Measurements from ENCODE around the gene PIGT. TPM values are rescaled to one million over a fixed set of nuclear protein-coding genes. Genes with fewer than 3 reads are reported as not detected.

Gene PIGT
- total and polyA plus RNA-seq, 2 of the 13 experiments (the other 11 are each of a cell fraction or from before 2014, with no cell fraction given): 65.9 to 74.1 TPM

GRCh38 chr20:45392733-45393132 is 23.2 kb upstream of the PIGT start:
- no peak for DNase-seq (ENCODE audit: low spot score)
- H4K20me1 ChIP-seq (ENCODE audit: insufficient read depth, low read length): no peaks in the 10 kb centered on the region
- 32% methylated on average over 3 of the region's 3 CpGs for WGBS (ENCODE audit: low lambda C conversion rate)

More at GRCh38 chr20:45392733-45393132, 23.2 kb upstream of the PIGT start:
- in situ Hi-C loops (cut with HindIII; ENCODE audit: extremely low pct_ligation_motif_present, low pct_unique_long_range_greater_than_20kb) (no loop called here), intact Hi-C loops (cut with micrococcal nuclease; ENCODE audit: unreplicated experiment) (loop anchor here (5.0 kb wide), 1 partner anchor 45 kb away; no protein-coding TSS in a partner anchor)
- no peaks in the 10 kb centered on the region for H3K36me3 ChIP-seq (replicated peaks in 1 of 2; ENCODE audit: control insufficient read depth in 1 of 2, insufficient read depth in 2 of 2, low read length in 2 of 2)
- no peaks in the 10 kb centered on the region for H3K9me3 ChIP-seq (ENCODE audit: low read length)
- H3K27me3 ChIP-seq (ENCODE audit: control insufficient read depth in 1 of 2, insufficient read depth in 2 of 2, low read length in 2 of 2): no peaks in the 10 kb centered on the region
- POLR2A ChIA-PET: no interaction called here
- H3K79me2 ChIP-seq (ENCODE audit: insufficient read depth, low read length): no peaks in the 10 kb centered on the region
- H2AFZ ChIP-seq (ENCODE audit: low read length): no peak overlapping the region
- FAIRE-seq (no peak), ATAC-seq (no peak)
- no TSS peak for BruUV-seq (replicated peaks)
- CTCF ChIA-PET (ENCODE audit: low intra/inter-chr PET ratio, low total read pairs): no interaction called here
- no peak overlapping the region for H3K27ac ChIP-seq (ENCODE audit: extremely low read length, insufficient read depth, low read length)
- no peak overlapping the region for H3K4me2 ChIP-seq (ENCODE audit: low read depth, low read length)
- H3K9ac ChIP-seq (ENCODE audit: insufficient read depth, low read depth, low read length): no peak overlapping the region
- no peaks in the 10 kb centered on the region for H3K4me1 ChIP-seq (ENCODE audit: insufficient read depth, low read length)
- no peak overlapping the region for H3K4me3 ChIP-seq (replicated peaks in 1 of 3; ENCODE audit: insufficient read depth in 1 of 3, low read depth in 2 of 3, low read length in 3 of 3)
- no peak for TF ChIP-seq ZXDC (CRISPR knock-in tag; IDR thresholded peaks at IDR 0.05)
- peak; percentile 22 for TF ChIP-seq CTCF (CRISPR knock-in tag; IDR thresholded peaks at IDR 0.05)

Data from HepG2 (cell line).